ENCODE results near the gene JAK3.

GRCh38 chr19:17829855-17830566 is 17.8 kb downstream of the JAK3 start:
- TF ChIP-seq MAX (IDR thresholded peaks at IDR 0.05) (peak; percentile 39; the same call in 1 of the 2 replicates), EP300 (IDR thresholded peaks at IDR 0.05; ENCODE audit: borderline replicate concordance) (no peak), TAF1 (IDR thresholded peaks at IDR 0.05; ENCODE audit: low read depth) (no peak), CREB1 (IDR thresholded peaks at IDR 0.05; ENCODE audit: low read depth) (no peak), RAD21 (IDR thresholded peaks at IDR 0.05; ENCODE audit: low read depth) (no peak), REST (IDR thresholded peaks at IDR 0.05; ENCODE audit: low read depth) (no peak), ZBTB7A (IDR thresholded peaks at IDR 0.05; ENCODE audit: low read depth) (peak; percentile 95), CEBPB (IDR thresholded peaks at IDR 0.05) (no peak), FOXM1 (IDR thresholded peaks at IDR 0.05; ENCODE audit: borderline replicate concordance, low read depth) (no peak), EGR1 (IDR thresholded peaks at IDR 0.05) (peak; percentile 34; the same call in 1 of the 2 replicates)
